CD4-positive, alpha-beta T cell treated with Interleukin-15 for 1 hour (primary cell): ENCODE measurements around the gene TMEM134.

ENCODE experiments used
- DNase-seq: peaks from one replicate; pipeline ENCODE4 v3.0.0-alpha.2; 2020

The TMEM134 gene

GRCh38 chr11:67419325-67420049 is 49.6 kb downstream of the TMEM134 start:
- no peak for DNase-seq

GRCh38 chr11:67418476-67419281 is 50.4 kb downstream of the TMEM134 start:
- DNase-seq, result peak; percentile 71

DNA sequence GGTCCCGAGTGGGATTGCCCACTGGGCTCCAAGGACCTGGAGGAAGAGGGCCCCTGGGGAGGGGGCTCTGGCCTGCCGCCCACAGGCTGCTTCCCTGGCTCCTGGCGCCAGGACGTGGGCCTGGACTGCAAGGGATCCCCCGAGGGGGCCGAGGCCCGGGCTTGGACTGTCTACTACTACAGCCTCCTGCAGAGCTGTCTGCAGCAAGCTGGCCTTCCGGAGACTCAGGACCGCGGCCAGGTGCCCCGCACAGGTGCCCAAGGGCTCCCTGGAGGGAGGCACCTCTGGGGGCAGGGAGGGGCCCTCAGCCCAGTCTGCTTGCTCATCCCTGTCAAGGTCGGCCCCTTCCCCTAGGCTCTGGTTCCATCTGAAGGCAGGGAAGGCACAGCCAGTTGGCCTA is 51.6 kb downstream of the TMEM134 start:
- DNase-seq, result no peak

DNA sequence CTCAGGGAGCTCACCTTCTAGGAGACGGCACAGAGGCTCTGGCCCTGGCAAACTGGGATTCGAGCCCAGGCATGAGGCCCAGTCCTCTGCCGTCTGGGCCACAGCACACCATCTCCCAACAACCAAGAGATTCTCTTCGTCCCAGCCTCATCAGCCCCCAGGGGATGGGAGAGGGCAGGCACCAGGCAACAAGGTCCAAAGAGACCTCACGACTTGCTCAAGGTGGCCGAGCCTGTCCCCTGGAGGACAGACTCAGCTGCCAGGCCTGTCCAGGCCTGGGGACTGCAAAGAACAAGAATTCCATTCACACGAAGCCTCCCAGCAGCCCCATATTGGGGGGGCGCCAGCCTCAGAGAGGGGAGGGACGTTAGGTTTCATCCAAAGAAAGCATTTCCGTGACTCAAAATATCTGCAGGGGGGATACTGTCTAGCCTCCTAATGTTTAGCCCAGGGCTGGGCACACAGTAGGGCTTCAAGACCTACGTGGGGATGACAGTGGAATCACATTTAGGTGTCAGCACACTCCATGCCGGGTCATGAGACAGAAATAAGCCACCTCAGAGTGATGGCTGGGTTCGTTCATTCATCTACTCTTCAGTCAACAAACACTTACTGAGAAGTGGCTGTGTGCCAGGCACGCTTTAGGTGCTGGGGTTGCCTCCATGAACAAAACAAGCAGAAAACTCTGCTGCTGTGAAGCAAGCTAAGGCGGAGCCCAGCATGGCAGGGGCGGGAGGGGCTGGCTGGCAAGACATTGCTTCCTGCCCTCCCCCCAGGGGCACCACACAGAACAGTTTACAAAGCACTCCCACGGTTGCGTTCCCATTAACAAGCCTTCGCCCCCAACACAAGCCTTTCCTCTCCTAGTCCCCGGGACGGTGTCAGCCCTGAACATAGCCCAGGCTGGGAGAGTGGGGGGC is 52.4 kb downstream of the TMEM134 start:
- peak; percentile 88 for DNase-seq

- DNase-seq, result no peak
These were observed 53.3 kb downstream of the TMEM134 start, which contains the start of gene CARNS1 for GRCh38 chr11:67415501-67416304. Gene CARNS1, plus strand, starts transcription at chr11:67415678. Its CDS starts 522 bp downstream, at chr11:67416200.

DNA sequence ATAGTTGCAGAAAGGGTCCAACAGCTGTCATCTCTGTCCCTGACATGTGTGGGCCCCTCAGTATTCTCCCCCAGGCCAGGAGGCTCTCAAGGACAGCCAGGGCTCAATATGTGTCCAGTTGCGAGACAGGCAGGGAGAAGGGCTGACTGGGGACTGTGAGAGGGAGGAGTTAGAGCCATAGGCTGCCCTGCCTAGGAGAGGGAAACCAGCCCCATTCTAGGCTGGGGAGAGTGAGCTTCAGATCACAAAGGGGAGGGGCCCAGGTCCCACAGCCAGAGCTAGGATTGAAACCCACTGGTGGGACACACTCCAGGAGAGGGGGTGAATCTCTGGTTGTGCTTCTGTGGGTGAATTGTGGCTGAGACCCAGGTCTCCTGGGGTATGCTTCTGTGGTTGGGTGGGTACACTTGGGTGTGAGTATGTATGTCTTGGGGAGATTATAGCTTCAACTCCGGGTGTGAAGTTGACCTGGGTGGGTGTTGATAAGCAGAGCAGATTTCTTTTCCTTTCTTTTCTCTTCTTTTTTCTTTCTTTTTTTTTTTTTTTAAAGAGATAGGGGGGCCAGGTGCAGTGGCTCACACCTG is 55.7 kb downstream of the TMEM134 start:
- no peak for DNase-seq

DNA sequence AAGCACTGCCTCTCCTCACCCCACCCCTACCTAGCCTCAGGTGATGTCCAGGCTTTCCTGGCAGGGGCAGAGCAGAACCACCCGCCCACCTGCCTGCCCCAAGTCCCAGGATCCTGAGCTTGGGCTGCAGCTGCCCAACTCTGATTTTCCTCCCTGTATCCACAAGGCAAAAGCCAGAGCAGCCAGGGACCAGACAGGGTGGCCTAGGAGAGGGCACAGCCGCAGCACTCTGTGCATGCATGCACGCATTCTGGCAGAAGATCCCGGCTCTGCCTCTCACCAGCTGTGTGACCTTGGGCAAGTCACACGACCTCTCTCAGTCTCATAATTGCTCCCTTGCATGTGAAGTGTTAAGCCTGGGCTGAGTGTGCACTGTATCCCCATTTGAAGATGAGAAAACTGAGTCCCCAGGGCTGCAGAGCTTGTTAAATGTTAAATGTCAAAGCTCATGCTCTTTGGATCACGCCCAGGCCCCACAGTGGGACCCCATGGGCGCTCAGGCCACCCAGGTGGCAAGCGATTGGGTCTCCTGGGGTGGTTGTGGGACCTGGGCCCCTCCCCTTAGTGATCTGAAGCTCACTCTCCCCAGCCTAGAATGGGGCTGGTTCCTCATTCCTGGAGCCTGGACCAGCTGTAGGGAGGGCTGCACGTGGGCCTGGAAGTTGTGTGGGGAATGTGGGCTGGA is 56.4 kb downstream of the TMEM134 start:
- no peak for DNase-seq

- no peak for DNase-seq
These were observed 57.3 kb downstream of the TMEM134 start for GRCh38 chr11:67411785-67412152.
